B cell (primary cell): ENCODE results near the gene CREG1. TPM values are rescaled to one million over a fixed set of nuclear protein-coding genes. Genes with fewer than 3 reads are reported as not detected.

Source experiments
- ATAC-seq: fragments of 200-7000 bp; cut with Tn5 transposase; one replicate; pipeline ENCODE4 v1.10.0; 2021; ENCODE audit warnings: low read depth, mild to moderate bottlenecking, moderate number of reproducible peaks, moderate library complexity
- CTCF ChIA-PET: fragments of 350-600 bp; sonication (Branson Sonifier 250); formaldehyde crosslinking; loops from one replicate; lab custom pipeline; 2021; ENCODE audit warnings: antibody characterized with exemption, inconsistent platforms; lab: Charles Lee
- POLR2A ChIA-PET: fragments of 350-600 bp; sonication (Branson Sonifier 250); formaldehyde crosslinking; loops from one replicate; lab custom pipeline; 2021; ENCODE audit warnings: antibody characterized with exemption; lab: Charles Lee
- DNase-seq: peaks from one replicate; pipeline ENCODE4 v3.0.0; 2013
- H2AFZ ChIP-seq: 2 replicates; pipeline ENCODE4 v1.6.1; 2012; ENCODE audit warnings: mild to moderate bottlenecking, low read depth, low read length; ENCODE audit not compliant: insufficient read depth, poor library complexity, severe bottlenecking
- H3K27ac ChIP-seq, 2 donors: 1 replicate in 1 of 2; 2 replicates in 1 of 2; pipeline ENCODE4 v1.5.1; 2012 to 2013; ENCODE audit warnings: low read length in 2 of 2, mild to moderate bottlenecking in 2 of 2, moderate library complexity in 1 of 2
- H3K27me3 ChIP-seq, 4 experiments: fragments of 200-600 bp in 1 of 4; sonication (generic) in 1 of 4; replicated peaks in 1 of 4; 1 replicate in 2 of 4; 2 replicates in 2 of 4; pipeline versions ENCODE4 v1.6.1 to v1.7.0; 2013 to 2016; ENCODE audit warnings: low read length in 3 of 4, mild to moderate bottlenecking in 2 of 4, mixed read lengths in 1 of 4, moderate library complexity in 1 of 4; ENCODE audit not compliant: insufficient read depth in 4 of 4, control insufficient read depth in 3 of 4; ENCODE audit errors: control extremely low read depth in 1 of 4
- H3K36me3 ChIP-seq, 2 experiments: replicated peaks in 1 of 2; 1 replicate in 1 of 2; 2 replicates in 1 of 2; pipeline versions ENCODE4 v1.6.1 to v1.7.1; 2013; ENCODE audit warnings: low read length in 1 of 2; ENCODE audit not compliant: insufficient read depth in 2 of 2, control insufficient read depth in 1 of 2; ENCODE audit errors: control extremely low read depth in 1 of 2, extremely low read depth in 1 of 2
- H3K4me1 ChIP-seq, 2 donors: fragments of 200-600 bp in 1 of 2; sonication (generic) in 1 of 2; 1 replicate in 1 of 2; 2 replicates in 1 of 2; pipeline versions ENCODE4 v1.5.1 to v1.6.1; 2013 to 2017; ENCODE audit warnings: low read length in 2 of 2; ENCODE audit not compliant: control insufficient read depth in 2 of 2, insufficient read depth in 2 of 2
- H3K4me2 ChIP-seq: replicated peaks from 2 replicates; pipeline ENCODE3; 2012; ENCODE audit warnings: mild to moderate bottlenecking, low read depth, low read length; ENCODE audit not compliant: poor library complexity, severe bottlenecking
- H3K4me3 ChIP-seq, 5 experiments: fragments of 200-600 bp in 1 of 5; sonication (generic) in 1 of 5; 1 replicate in 3 of 5; 2 replicates in 2 of 5; pipeline versions ENCODE4 v1.5.1 to v1.7.0; 2011 to 2016; ENCODE audit warnings: low read length in 4 of 5, mild to moderate bottlenecking in 4 of 5, low read depth in 2 of 5, control low read depth in 1 of 5, moderate library complexity in 1 of 5; ENCODE audit not compliant: insufficient read depth in 1 of 5; ENCODE audit errors: control extremely low read depth in 1 of 5, extremely low read depth in 1 of 5
- H3K79me2 ChIP-seq: fragments of 200-600 bp; sonication (generic); one replicate; pipeline ENCODE4 v1.6.0; 2016; ENCODE audit warnings: low read length; ENCODE audit not compliant: control insufficient read depth, insufficient read depth
- H3K9ac ChIP-seq: fragments of 200-600 bp; sonication (generic); 2 replicates; pipeline ENCODE4 v1.6.1; 2017; ENCODE audit warnings: mild to moderate bottlenecking, low read length, moderate library complexity
- H3K9me3 ChIP-seq, 3 donors: one replicate each; pipeline versions ENCODE4 v1.6.1 to v1.7.1; 2013; ENCODE audit warnings: low read length in 2 of 3; ENCODE audit not compliant: control insufficient read depth in 2 of 3, insufficient read depth in 1 of 3; ENCODE audit errors: control extremely low read depth in 1 of 3
- H4K20me1 ChIP-seq: 2 replicates; pipeline ENCODE4 v1.6.0; 2012; ENCODE audit warnings: mild to moderate bottlenecking, low read length; ENCODE audit not compliant: insufficient read depth, control insufficient read depth, poor library complexity, severe bottlenecking
- H3K27ac Mint-ChIP-seq: one replicate; pipeline ENCODE4 v1.8.0; 2021; ENCODE audit warnings: mixed read lengths
- H3K27me3 Mint-ChIP-seq: one replicate; pipeline ENCODE4 v1.8.0; 2021; ENCODE audit warnings: mixed read lengths
- H3K4me1 Mint-ChIP-seq: one replicate; pipeline ENCODE4 v1.8.0; 2021; ENCODE audit warnings: mixed read lengths
- H3K4me3 Mint-ChIP-seq: one replicate; pipeline ENCODE4 v1.8.0; 2021; ENCODE audit warnings: mixed read lengths
- H3K9me3 Mint-ChIP-seq: one replicate; pipeline ENCODE4 v1.8.0; 2022; ENCODE audit warnings: mixed read lengths; ENCODE audit not compliant: insufficient read depth
- EZH2 ChIP-seq: IDR thresholded peaks from 2 replicates; pipeline ENCODE4 v1.6.1; 2012; ENCODE audit warnings: borderline replicate concordance, low read depth, mild to moderate bottlenecking, moderate library complexity, low read length; ENCODE audit not compliant: insufficient read depth, poor library complexity, severe bottlenecking
- WGBS: methylation state at CpG from one replicate; pipeline ENCODE4 v1.1.5; 2013; ENCODE audit warnings: missing lambda C conversion rate; ENCODE audit not compliant: insufficient coverage; 5-methylcytosine and 5-hydroxymethylcytosine counted together
- intact Hi-C: fragments of 100-400 bp; cut with micrococcal nuclease; formaldehyde crosslinking; loops from one replicate; pipeline ENCODE4 v1.10.0; 2022
- polyA plus RNA-seq: library from polyadenylated mRNA; depleted of rRNA; stranded (reverse); fragments of >200 nt; gene quantifications from 2 replicates; pipeline ENCODE4 v1.2.3, GENCODE V29; 2012
- total RNA-seq, 2 donors: library from RNA; stranded (reverse); fragments of 120-200 nt in 1 of 2; gene quantifications; 1 replicate in 1 of 2; 2 replicates in 1 of 2; pipeline versions ENCODE4 v1.2.3 to v1.2.4, GENCODE V29; 2013 to 2022
- TF ChIP-seq, protein P1 (sequence below): fragments of 200-600 bp; IDR thresholded peaks from one replicate; pipeline ENCODE4 v1.8.0; 2022; ENCODE audit warnings: antibody characterized with exemption, mild to moderate bottlenecking

Gene CREG1
- total and polyA plus RNA-seq, 2 donors (not counting 1 experiment from before 2014, with no cell fraction given) = 7.5 to 8.4 TPM

DNA sequence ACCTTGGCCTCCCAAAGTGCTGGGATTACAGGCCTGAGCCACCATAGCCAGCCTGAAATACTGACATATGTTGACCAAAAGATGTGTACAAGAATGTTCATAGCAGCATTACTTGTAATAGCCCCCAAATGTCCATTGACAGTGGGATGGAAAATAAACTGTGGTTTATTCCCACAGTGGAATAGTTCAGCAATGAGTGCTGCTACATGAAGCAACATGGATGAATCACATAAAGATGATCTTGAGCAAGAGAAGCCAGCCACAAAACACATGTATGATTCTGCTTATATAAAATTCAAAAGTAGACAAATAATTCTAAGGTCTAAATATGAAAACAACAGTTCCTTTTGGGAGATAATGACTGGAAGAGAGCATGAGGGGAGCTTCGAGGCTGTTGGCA is 9.1 kb upstream of the CREG1 start:
- no peak overlapping the region for H2AFZ ChIP-seq
- peaks cover 12% of the 10 kb centered on the region for H3K4me1 Mint-ChIP-seq
- no peak overlapping the region for H3K27ac ChIP-seq
- no peak for ATAC-seq
- DNase-seq = no peak
- CTCF ChIA-PET = interaction anchor here (1.4 kb wide), 1 partner anchor 113 kb away, joined by 3 read pairs; no protein-coding TSS in a partner anchor
- TF ChIP-seq EZH2 = no peak
- TF ChIP-seq, protein P1, sequence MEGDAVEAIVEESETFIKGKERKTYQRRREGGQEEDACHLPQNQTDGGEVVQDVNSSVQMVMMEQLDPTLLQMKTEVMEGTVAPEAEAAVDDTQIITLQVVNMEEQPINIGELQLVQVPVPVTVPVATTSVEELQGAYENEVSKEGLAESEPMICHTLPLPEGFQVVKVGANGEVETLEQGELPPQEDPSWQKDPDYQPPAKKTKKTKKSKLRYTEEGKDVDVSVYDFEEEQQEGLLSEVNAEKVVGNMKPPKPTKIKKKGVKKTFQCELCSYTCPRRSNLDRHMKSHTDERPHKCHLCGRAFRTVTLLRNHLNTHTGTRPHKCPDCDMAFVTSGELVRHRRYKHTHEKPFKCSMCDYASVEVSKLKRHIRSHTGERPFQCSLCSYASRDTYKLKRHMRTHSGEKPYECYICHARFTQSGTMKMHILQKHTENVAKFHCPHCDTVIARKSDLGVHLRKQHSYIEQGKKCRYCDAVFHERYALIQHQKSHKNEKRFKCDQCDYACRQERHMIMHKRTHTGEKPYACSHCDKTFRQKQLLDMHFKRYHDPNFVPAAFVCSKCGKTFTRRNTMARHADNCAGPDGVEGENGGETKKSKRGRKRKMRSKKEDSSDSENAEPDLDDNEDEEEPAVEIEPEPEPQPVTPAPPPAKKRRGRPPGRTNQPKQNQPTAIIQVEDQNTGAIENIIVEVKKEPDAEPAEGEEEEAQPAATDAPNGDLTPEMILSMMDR = no peak
- H3K4me3 ChIP-seq = no peak overlapping the region
- no peaks in the 10 kb centered on the region for H4K20me1 ChIP-seq
- no peaks in the 10 kb centered on the region for H3K79me2 ChIP-seq
- H3K27me3 ChIP-seq = peaks cover 0 to 2% (median 0%) of the 10 kb centered on the region in 4 experiments
- no peaks in the 10 kb centered on the region for H3K9me3 Mint-ChIP-seq
- H3K9ac ChIP-seq = no peak overlapping the region
- POLR2A ChIA-PET = no interaction called here
- no CpG with 5 or more reads among the region's 1 CpG for WGBS
- peaks cover 7% of the 10 kb centered on the region for H3K27me3 Mint-ChIP-seq
- no peak overlapping the region for H3K4me2 ChIP-seq
- H3K27ac Mint-ChIP-seq = no peak overlapping the region
- H3K4me1 ChIP-seq = peaks cover 9 to 10% of the 10 kb centered on the region in 2 donors
- H3K9me3 ChIP-seq = no peaks in the 10 kb centered on the region
- H3K36me3 ChIP-seq = no peaks in the 10 kb centered on the region
- intact Hi-C loops = no loop called here
- H3K4me3 Mint-ChIP-seq = no peak overlapping the region

GRCh38 chr1:167561753-167562152 is 8.2 kb upstream of the CREG1 start:
- TF ChIP-seq, protein P1 = no peak
- TF ChIP-seq EZH2 = no peak
- 98% methylated on average over 5 of the region's 6 CpGs for WGBS
- H3K27ac ChIP-seq = no peak overlapping the region
- DNase-seq = no peak
- no peaks in the 10 kb centered on the region for H3K79me2 ChIP-seq
- peaks cover 7% of the 10 kb centered on the region for H3K27me3 Mint-ChIP-seq
- no peak overlapping the region for H3K9ac ChIP-seq
- peaks cover 9 to 10% of the 10 kb centered on the region in 2 donors for H3K4me1 ChIP-seq
- peaks cover 9% of the 10 kb centered on the region for H3K4me1 Mint-ChIP-seq
- no peaks in the 10 kb centered on the region for H3K9me3 ChIP-seq
- CTCF ChIA-PET = interaction anchor here (1.4 kb wide), 1 partner anchor 126 kb away, joined by 4 read pairs; no protein-coding TSS in a partner anchor
- no peak overlapping the region for H2AFZ ChIP-seq
- no peaks in the 10 kb centered on the region for H3K27me3 ChIP-seq
- H3K4me3 Mint-ChIP-seq = no peak overlapping the region
- POLR2A ChIA-PET = no interaction called here
- H3K4me2 ChIP-seq = no peak overlapping the region
- intact Hi-C loops = no loop called here
- no peaks in the 10 kb centered on the region for H3K36me3 ChIP-seq
- no peak overlapping the region for H3K27ac Mint-ChIP-seq
- no peak for ATAC-seq
- H3K4me3 ChIP-seq = no peak overlapping the region
- H3K9me3 Mint-ChIP-seq = no peaks in the 10 kb centered on the region
- H4K20me1 ChIP-seq = no peaks in the 10 kb centered on the region
